HCT116 (cell line): Measurements from ENCODE around the gene TCF7. TPM values are rescaled to one million over a fixed set of nuclear protein-coding genes. Genes with fewer than 3 reads are reported as not detected.

Experiments used
- ATAC-seq: fragments of 200-7000 bp; cut with Tn5 transposase; 2 replicates; pipeline ENCODE4 v1.9.1; 2020; ENCODE audit warnings: mild to moderate bottlenecking, moderate library complexity
- BruUV-seq: library from RNA; stranded (reverse); fragments of 400-500 nt; replicated peaks from 2 replicates; lab custom pipeline; 2021; lab: Mats Ljungman, UMichigan
- CTCF ChIA-PET: fragments of 300-600 bp; sonication (Branson Sonifier 250); formaldehyde crosslinking; loops from one replicate; lab custom pipeline; 2021; ENCODE audit warnings: antibody characterized with exemption; lab: Charles Lee
- POLR2A ChIA-PET: fragments of 300-600, 350-600 bp; sonication (Branson Sonifier 250); formaldehyde crosslinking; loops from one replicate; lab custom pipeline; 2021; ENCODE audit warnings: antibody characterized with exemption; lab: Charles Lee
- RAD21 ChIA-PET, 2 experiments: fragments of 300-600 bp; sonication (Branson Sonifier 250); formaldehyde crosslinking; loops; one replicate each; lab custom pipeline; 2023; ENCODE audit warnings: low total read pairs in 2 of 2; ENCODE audit not compliant: uncharacterized antibody in 2 of 2, unreplicated experiment in 2 of 2, low non-redundant PET in 1 of 2; lab: Charles Lee
- DNase-seq: peaks from one replicate; pipeline ENCODE4 v3.0.0-alpha.2; 2010; ENCODE audit warnings: low read depth, low spot score
- H2AFZ ChIP-seq: fragments of 200-600 bp; shearing (Covaris generic), sonication (generic); 2 replicates; pipeline ENCODE4 v1.6.1; 2017; ENCODE audit warnings: low read depth, mixed run types, mixed read lengths, antibody characterized with exemption, low read length; ENCODE audit not compliant: poor library complexity, severe bottlenecking
- H3K27ac ChIP-seq: 2 replicates; pipeline ENCODE4 v1.5.1; 2012; ENCODE audit warnings: low read depth, low read length
- H3K27me3 ChIP-seq: fragments of 200-600 bp; sonication (generic); 2 replicates; pipeline ENCODE4 v1.6.1; 2016; ENCODE audit warnings: mixed run types, low read length, mixed read lengths; ENCODE audit not compliant: insufficient read depth
- H3K36me3 ChIP-seq, 2 experiments: fragments of 200-500 bp in 1 of 2; fragments of 200-600 bp in 1 of 2; sonication (Bioruptor generic) in 1 of 2; sonication (generic) in 1 of 2; 2 replicates each; pipeline versions ENCODE4 v1.5.1 to v1.6.1; 2014 to 2016; ENCODE audit warnings: low read length in 2 of 2, inconsistent platforms in 1 of 2, mixed read lengths in 1 of 2, mixed run types in 1 of 2; ENCODE audit not compliant: insufficient read depth in 2 of 2, control insufficient read depth in 1 of 2
- H3K4me1 ChIP-seq, 2 experiments: fragments of 200-600 bp in 1 of 2; sonication (generic) in 1 of 2; 2 replicates each; pipeline versions ENCODE4 v1.5.1 to v1.6.1; 2012 to 2017; ENCODE audit warnings: low read length in 2 of 2, inconsistent platforms in 1 of 2, mild to moderate bottlenecking in 1 of 2, mixed read lengths in 1 of 2, mixed run types in 1 of 2, moderate library complexity in 1 of 2; ENCODE audit not compliant: insufficient read depth in 2 of 2, control insufficient read depth in 1 of 2
- H3K4me2 ChIP-seq: fragments of 200-600 bp; sonication (generic); 2 replicates; pipeline ENCODE4 v1.6.1; 2017; ENCODE audit warnings: mixed run types, low read length, mixed read lengths
- H3K4me3 ChIP-seq, 2 experiments: fragments of 200-600 bp in 1 of 2; sonication (generic) in 1 of 2; replicated peaks in 1 of 2; 2 replicates each; pipeline ENCODE4 v1.5.1; 2011 to 2016; ENCODE audit warnings: low read length in 2 of 2, control low read depth in 1 of 2, low read depth in 1 of 2, mild to moderate bottlenecking in 1 of 2, mixed read lengths in 1 of 2, mixed run types in 1 of 2
- H3K79me2 ChIP-seq: fragments of 200-600 bp; sonication (generic); 2 replicates; pipeline ENCODE4 v1.6.1; 2017; ENCODE audit warnings: mild to moderate bottlenecking, mixed run types, low read length, moderate library complexity, mixed read lengths; ENCODE audit not compliant: insufficient read depth
- H3K9ac ChIP-seq: fragments of 200-600 bp; sonication (generic); 2 replicates; pipeline ENCODE4 v1.6.1; 2016; ENCODE audit warnings: low read length, mixed read lengths
- H3K9me2 ChIP-seq: fragments of 200-600 bp; sonication (generic), shearing (Covaris generic); 2 replicates; pipeline ENCODE4 v1.6.1; 2017; ENCODE audit warnings: mixed run types, mild to moderate bottlenecking, moderate library complexity; ENCODE audit not compliant: insufficient read depth
- H3K9me3 ChIP-seq, 2 experiments: fragments of 200-500 bp in 1 of 2; fragments of 200-600 bp in 1 of 2; sonication (Bioruptor generic) in 1 of 2; sonication (generic) in 1 of 2; 2 replicates each; pipeline ENCODE4 v1.6.1; 2014 to 2017; ENCODE audit warnings: low read length in 2 of 2, mixed read lengths in 2 of 2, inconsistent platforms in 1 of 2, low read depth in 1 of 2, mild to moderate bottlenecking in 1 of 2, mixed run types in 1 of 2, moderate library complexity in 1 of 2; ENCODE audit not compliant: control insufficient read depth in 1 of 2, insufficient read depth in 1 of 2
- H4K20me1 ChIP-seq: fragments of 200-600 bp; sonication (generic), shearing (Covaris generic); 2 replicates; pipeline ENCODE4 v1.6.1; 2017; ENCODE audit warnings: mixed run types, mild to moderate bottlenecking, moderate library complexity; ENCODE audit not compliant: insufficient read depth
- ATF3 ChIP-seq: IDR thresholded peaks from 2 replicates; pipeline ENCODE4 v1.6.1; 2012
- CBX3 ChIP-seq: IDR thresholded peaks from 2 replicates; pipeline ENCODE4 v1.6.1; 2012; ENCODE audit warnings: low read depth
- CTCF ChIP-seq, 3 experiments: fragments of 200-600 bp in 1 of 3; sonication (generic) in 1 of 3; IDR thresholded peaks in 2 of 3; conservative IDR thresholded peaks in 1 of 3; 2 replicates each; pipeline ENCODE4 v1.5.1; 2012 to 2017; ENCODE audit warnings: low read depth in 2 of 3, low read length in 2 of 3, antibody characterized with exemption in 1 of 3, borderline replicate concordance in 1 of 3, control low read depth in 1 of 3, mild to moderate bottlenecking in 1 of 3, mixed read lengths in 1 of 3, mixed run types in 1 of 3, moderate library complexity in 1 of 3; ENCODE audit not compliant: insufficient read depth in 1 of 3
- EZH2 ChIP-seq: fragments of 200-600 bp; sonication (generic); IDR thresholded peaks from 2 replicates; pipeline ENCODE4 v1.6.1; 2017; ENCODE audit warnings: antibody characterized with exemption, mixed run types
- EZH2phosphoT487 ChIP-seq: fragments of 200-600 bp; IDR thresholded peaks from 2 replicates; pipeline ENCODE4 v1.6.1; 2018; ENCODE audit warnings: antibody characterized with exemption, borderline replicate concordance
- FOSL1 ChIP-seq: IDR thresholded peaks from 2 replicates; pipeline ENCODE4 v1.6.1; 2012; ENCODE audit warnings: low read depth
- JUND ChIP-seq: IDR thresholded peaks from 2 replicates; pipeline ENCODE4 v1.6.1; 2012
- POLR2A ChIP-seq: IDR thresholded peaks from 2 replicates; pipeline ENCODE4 v1.7.0; 2011; ENCODE audit warnings: borderline replicate concordance; ENCODE audit not compliant: insufficient read depth, insufficient read length; ENCODE audit errors: extremely low read depth
- RAD21 ChIP-seq: IDR thresholded peaks from 2 replicates; pipeline ENCODE4 v1.6.1; 2012; ENCODE audit warnings: low read depth, mild to moderate bottlenecking
- REST ChIP-seq: IDR thresholded peaks from 2 replicates; pipeline ENCODE4 v1.6.1; 2012; ENCODE audit warnings: low read depth
- SRF ChIP-seq: IDR thresholded peaks from 2 replicates; pipeline ENCODE4 v1.6.1; 2012; ENCODE audit warnings: low read depth
- ZBTB33 ChIP-seq: IDR thresholded peaks from 2 replicates; pipeline ENCODE4 v1.6.1; 2011; ENCODE audit warnings: mild to moderate bottlenecking, low read length, moderate library complexity; ENCODE audit not compliant: insufficient replicate concordance; ENCODE audit errors: extremely low read depth
- ZNF274 ChIP-seq: fragments of 200-500 bp; sonication (Bioruptor generic); IDR thresholded peaks from 2 replicates; pipeline ENCODE4 v1.6.1; 2014; ENCODE audit warnings: mild to moderate bottlenecking, low read depth, low read length, inconsistent platforms
- intact Hi-C: fragments of 100-400 bp; cut with micrococcal nuclease; formaldehyde crosslinking; loops from 2 replicates; pipeline ENCODE4 v1.10.0; 2022
- total RNA-seq: library from RNA; stranded (reverse); gene quantifications from one replicate; pipeline ENCODE4 v1.2.1, GENCODE V29; 2021; ENCODE audit not compliant: unreplicated experiment

The TCF7 gene
- total RNA-seq, 1 experiment from 2014 or later: 17.8 TPM

- ChIA-PET RAD21 (no interaction called here), POLR2A (no interaction called here)
Observed at GRCh38 chr5:134148316-134148715, 33.8 kb downstream of the TCF7 start.

GRCh38 chr5:134148986-134149539, 34.6 kb downstream of the TCF7 start:
- Histone ChIP-seq H3K27ac (no peak overlapping the region), H3K27me3 (no peaks in the 10 kb centered on the region), H3K4me2 (no peak overlapping the region), H3K4me1 (no peaks in the 10 kb centered on the region), H3K9ac (no peak overlapping the region), H3K4me3 (no peak overlapping the region), H3K9me2 (no peaks in the 10 kb centered on the region), H3K79me2 (peaks cover 50% of the 10 kb centered on the region), H3K36me3 (peaks cover 21 to 66% of the 10 kb centered on the region in 2 experiments), H3K9me3 (no peaks in the 10 kb centered on the region), H2AFZ (no peak overlapping the region), H4K20me1 (peaks cover 6% of the 10 kb centered on the region)
- RAD21 ChIA-PET: no interaction called here
- DNase-seq (no peak), ATAC-seq (no peak)
- BruUV-seq: no TSS peak
- POLR2A ChIA-PET: no interaction called here
- intact Hi-C loops: no loop called here
- CTCF ChIA-PET: interaction anchor here (0.6 kb wide), 1 partner anchor 110 kb away, joined by 3 read pairs; no protein-coding TSS in a partner anchor
- TF ChIP-seq POLR2A (no peak), FOSL1 (no peak), EZH2phosphoT487 (no peak), JUND (no peak), CBX3 (no peak), CTCF (IDR thresholded peaks at IDR 0.05 in 2 of 3, conservative IDR thresholded peaks at IDR 0.05 in 1 of 3; ENCODE audit: borderline replicate concordance in 1 of 3, insufficient read depth in 1 of 3, low read depth in 2 of 3, low read length in 2 of 3) (no peak), ZBTB33 (no peak), ATF3 (no peak), REST (no peak), RAD21 (no peak), ZNF274 (no peak)

More at GRCh38 chr5:134148316-134148715, 33.8 kb downstream of the TCF7 start:
- intact Hi-C loops: no loop called here
- H3K9me3 ChIP-seq: no peaks in the 10 kb centered on the region
- no peak overlapping the region for H3K27ac ChIP-seq
- no peak for DNase-seq
- BruUV-seq: no TSS peak
- CTCF ChIA-PET: interaction anchor here (1.0 to 2.2 kb wide), 2 partner anchors 10 to 109 kb away, joined by 5 read pairs; no protein-coding TSS in a partner anchor
- peaks cover 24 to 67% of the 10 kb centered on the region in 2 experiments for H3K36me3 ChIP-seq
- H3K4me2 ChIP-seq: no peak overlapping the region
- no peak for TF ChIP-seq SRF
- no peak for TF ChIP-seq EZH2
- TF ChIP-seq RAD21: no peak
- TF ChIP-seq, all 23 proteins: peak for 0
- no peak overlapping the region for H3K9ac ChIP-seq
- H3K4me1 ChIP-seq: no peaks in the 10 kb centered on the region
- ATAC-seq: no peak
- peaks cover 53% of the 10 kb centered on the region for H3K79me2 ChIP-seq
- no peak overlapping the region for H2AFZ ChIP-seq
- no peaks in the 10 kb centered on the region for H3K27me3 ChIP-seq
- H3K4me3 ChIP-seq: no peak overlapping the region
- H3K9me2 ChIP-seq: no peaks in the 10 kb centered on the region
- peaks cover 6% of the 10 kb centered on the region for H4K20me1 ChIP-seq
